ENCODE results near the gene POTEJ.
"Not testable (repeated sequence)": the region's sequence is repeated elsewhere in the genome, so short reads cannot be mapped to it uniquely, and the experiment has no call there.

Gene POTEJ

DNA sequence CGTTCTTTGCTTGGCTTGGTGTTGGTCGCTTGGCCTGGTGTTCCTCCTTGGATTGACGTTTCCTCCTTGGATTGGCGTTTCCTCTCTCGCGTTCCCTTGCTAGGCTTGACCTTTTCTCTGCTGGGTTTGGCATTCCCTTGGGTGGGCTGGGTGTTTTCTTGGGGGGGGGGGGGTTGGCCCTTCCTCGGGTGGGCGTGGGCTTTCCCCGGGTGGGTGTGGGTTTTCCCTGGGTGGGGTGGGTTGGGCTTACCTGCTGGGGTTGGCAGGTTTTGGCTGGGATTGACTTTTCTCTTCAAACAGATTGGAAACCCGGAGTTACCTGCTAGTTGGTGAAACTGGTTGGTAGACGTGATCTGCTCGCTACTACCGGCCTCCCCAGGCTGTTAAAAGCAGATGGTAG is at the start of gene POTEJ:
Gene POTEJ (plus strand): TSS at position 301 of the 400 bp plus-strand sequence. CDS start 93 bp downstream, at position 394.
- DNase-seq (ENCODE audit: low spot score), result not testable (repeated sequence)

DNA sequence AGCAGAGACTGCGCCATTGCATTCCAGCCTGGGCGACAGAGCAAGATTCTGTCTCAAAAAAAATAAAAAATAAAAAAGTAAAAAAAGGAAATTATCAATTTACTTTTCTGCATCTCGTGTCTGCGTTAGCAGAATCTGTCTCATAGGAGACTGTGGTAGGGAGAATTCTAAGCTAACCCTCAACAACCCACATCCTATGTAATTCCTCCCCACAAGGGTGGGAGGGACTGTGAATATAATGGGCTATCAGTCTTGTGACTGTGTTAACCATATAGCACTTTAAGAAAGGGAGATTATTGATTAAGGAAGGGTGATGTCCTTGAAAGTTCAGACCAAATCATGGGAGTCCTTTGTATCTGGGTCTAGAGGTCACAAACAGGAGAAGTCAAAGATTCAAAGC is 45.1 kb upstream of the POTEJ start:
- DNase-seq (ENCODE audit: low spot score), result not testable (repeated sequence)

DNA sequence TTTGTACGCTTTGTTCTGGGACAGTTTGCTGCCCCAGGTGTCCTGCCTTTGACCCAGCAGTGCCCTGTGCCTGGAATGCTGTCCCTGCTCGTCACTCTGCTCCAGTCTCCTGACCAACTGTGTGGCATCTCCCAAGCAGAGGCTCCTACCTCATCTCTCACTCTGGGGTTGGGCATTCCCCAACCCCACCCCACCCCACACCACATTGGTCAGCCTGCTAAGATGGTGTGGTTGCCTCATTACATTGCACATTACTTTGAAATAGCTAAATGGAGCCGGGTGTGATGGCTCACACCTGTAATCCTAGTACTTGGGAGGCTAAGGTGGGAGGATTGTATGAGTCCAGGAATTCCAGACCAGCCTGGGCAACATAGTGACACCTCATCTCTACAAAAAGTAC is 39.3 kb upstream of the POTEJ start:
- not testable (repeated sequence) for DNase-seq (ENCODE audit: low spot score)

DNA sequence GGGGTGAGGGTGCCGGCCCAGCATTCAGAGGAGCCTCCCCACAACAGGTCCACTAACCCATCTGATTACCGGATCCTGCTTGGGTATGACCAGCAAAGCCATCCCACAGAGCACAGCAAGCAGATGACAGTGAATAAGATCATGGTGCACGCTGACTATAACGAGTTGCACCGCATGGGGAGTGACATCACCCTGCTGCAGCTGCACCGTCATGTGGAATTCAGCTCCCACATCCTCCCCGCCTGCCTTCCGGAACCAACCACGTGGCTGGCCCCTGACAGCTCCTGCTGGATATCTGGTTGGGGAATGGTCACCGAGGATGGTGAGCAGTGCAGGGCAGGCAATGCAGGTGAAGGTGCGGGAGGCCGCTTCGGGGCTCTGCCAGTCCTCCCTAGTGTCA is 37.0 kb upstream of the POTEJ start:
- DNase-seq (ENCODE audit: low spot score), result not testable (repeated sequence)

DNA sequence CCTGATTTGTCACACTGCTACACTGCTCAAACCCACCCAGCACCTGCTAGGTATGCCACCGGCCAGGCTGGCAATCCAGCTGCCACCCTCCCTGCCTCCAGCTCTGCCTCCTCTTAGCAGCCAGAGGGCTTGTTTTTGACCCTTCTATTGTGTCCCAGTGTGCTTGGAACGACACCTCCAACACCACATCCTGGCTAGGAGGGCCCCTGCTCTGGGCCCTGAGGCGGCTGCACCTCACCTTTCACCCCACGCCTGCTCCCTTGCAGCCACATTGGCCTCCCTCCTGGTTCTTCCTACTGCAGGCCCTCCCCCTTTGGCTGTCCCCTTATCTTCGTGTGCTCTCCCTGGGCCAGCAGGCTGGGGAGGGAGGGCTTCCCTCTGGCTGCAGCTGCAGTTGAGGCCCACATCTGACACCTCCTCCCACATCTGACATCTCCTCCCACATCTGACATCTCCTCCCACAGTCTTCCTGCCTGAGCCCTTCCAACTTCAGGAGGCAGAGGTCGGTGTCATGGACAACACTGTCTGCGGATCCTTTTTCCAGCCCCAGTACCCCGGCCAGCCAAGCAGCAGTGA is 34.9 kb upstream of the POTEJ start:
- DNase-seq (ENCODE audit: low spot score), result not testable (repeated sequence)

DNA sequence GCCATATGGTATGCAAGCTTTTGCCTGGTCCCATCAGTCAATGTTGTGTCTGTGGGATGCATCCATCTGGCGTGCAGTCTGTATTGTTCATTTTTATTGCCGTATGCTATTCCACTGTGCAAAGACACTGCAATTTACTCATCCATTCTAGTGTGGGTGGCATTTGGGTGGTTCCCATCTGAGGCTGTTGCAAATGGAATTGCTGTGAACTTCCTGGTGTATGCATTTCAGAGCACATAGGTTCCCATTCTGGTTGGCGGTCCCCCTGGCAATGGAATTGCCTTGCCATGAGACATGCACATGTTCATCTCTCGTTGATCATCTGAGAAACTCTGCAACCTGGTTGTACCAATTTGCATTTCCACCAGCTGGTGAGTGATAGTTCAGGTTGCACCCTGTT is 33.7 kb upstream of the POTEJ start:
- not testable (repeated sequence) for DNase-seq (ENCODE audit: low spot score)

DNA sequence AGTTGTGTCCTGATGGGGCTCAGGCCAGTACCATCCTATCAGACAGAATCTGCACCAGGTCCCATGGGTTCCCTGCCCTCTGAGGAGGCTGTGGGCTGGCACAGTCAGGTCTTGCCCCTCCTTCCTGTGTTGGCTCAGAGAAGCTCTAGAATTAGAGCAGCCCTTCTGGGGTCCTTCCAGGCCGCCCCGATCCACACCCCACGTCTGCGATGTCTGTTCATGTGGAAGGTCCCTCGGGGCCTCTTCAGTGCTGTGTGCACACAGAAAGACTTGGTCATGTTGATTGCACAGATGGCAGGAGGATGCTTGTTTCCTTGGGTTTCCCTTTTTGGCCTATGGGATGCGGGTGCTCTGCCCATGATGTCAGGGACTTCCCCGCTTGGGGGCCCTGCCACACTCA is 32.1 kb upstream of the POTEJ start:
- not testable (repeated sequence) for DNase-seq (ENCODE audit: low spot score)

DNA sequence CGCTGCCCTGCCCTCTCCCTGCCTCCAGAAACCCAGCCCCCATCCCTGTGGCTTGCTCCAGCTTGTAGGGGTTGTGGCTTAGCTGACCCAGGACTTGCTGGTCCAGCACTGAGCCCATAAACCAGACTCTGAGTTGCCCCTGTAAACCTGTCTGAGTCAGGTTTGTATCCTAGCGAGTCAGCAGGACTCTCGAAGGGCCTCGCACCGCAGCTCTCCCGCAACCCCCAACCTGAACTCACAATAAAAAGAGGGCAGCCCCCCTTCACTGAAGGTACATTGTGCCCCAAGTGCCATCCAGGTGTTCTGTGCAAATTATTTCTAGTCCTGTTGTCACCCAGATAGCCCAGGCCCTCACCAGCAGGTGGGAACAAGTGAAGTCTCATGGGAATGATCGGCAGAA is 29.7 kb upstream of the POTEJ start:
- DNase-seq (ENCODE audit: low spot score), result not testable (repeated sequence)

DNA sequence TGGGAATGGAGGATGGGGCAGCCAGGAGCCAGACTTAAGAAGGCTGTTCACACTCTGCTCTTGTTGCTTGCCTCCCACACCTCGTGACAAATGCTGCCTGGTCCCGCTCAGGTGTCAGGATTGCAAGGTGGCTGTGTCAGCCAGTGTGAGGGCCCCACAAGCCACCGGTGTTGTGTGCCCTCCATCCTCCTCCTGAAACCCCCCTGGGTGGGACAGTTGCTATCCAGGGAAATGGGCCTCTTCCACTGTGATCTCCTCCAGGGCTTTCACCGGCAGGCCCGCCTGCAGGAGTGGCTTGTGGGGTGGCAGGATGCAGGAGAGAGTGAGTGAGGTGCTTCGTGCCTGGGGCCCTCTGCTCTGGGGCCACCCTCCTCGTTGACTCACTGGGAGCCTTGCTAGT is 28.3 kb upstream of the POTEJ start:
- not testable (repeated sequence) for DNase-seq (ENCODE audit: low spot score)

DNA sequence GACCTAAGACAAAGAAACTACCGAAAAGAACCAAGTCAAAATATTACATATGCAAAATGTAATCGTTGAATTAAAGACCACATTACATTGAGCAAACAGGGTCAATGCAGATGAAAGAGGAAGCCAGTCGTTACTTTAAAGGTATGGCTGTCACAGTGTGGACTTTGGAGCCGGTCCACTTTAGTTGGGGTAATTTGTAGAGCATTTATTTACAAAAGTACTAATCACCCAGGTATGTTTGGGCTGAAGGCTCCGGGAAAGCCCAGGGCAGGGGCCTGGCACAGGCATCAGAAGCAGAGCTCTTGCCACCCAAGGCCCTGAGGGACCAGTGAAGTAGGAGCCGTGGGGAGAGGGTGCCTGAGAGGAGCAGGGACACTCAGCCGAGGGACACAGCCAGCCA is 27.7 kb upstream of the POTEJ start:
- not testable (repeated sequence) for DNase-seq (ENCODE audit: low spot score)

DNA sequence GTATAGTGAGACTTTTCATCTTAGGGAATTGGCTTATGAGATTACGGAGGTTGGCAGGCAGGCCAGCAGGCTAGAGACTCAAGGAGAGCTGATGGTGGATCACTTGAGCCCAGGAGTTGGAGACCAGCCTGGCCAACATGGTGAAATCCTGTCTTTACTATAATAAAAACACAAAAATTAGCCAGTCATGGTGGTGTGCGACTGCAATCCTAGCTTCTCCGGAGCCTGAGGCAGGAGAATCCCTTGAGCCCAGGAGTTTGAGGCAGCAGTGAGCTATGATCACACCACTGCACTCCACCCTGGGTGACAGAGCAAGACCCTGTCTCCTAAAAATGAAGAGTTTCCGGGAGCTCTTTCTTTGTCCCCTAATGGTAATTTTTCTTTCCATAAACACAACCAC is 26.5 kb upstream of the POTEJ start:
- not testable (repeated sequence) for DNase-seq (ENCODE audit: low spot score)

DNA sequence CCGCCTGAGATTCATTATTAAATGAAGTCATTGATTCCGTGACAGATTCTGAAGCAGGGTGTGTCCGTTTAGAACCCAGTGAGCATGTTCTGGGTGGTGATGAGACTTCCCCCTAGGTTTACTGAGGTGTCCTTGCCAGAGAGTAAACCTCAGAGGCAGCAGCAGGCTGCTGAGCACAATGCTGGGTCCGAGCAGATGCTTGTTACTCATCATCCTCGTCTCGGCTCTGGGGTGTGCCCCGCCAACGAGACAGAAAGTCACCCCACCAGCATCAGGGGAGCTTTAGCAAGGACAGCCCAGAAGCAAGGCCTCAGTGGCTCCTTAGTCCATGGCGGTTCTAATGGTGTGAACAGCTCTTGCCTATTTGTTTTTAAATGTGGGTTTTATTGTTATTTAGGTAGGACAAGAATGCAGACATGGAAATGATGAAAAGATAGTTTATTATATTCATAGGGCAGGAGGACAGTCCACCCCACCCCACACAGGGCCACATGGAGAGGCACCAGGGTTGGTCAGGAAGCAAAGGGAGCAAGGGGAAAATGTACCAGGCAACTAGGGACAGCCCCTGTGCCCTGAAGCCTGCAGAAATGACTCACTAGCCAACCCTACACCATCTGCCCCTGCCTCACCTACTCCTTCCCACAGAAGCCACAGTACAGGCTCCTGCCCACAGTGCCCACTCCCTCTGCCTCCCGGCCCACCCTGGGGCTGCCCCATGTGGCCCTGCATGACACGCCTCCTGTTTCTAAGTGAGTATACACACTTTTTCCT is 22.4 kb upstream of the POTEJ start:
- not testable (repeated sequence) for DNase-seq (ENCODE audit: low spot score)

DNA sequence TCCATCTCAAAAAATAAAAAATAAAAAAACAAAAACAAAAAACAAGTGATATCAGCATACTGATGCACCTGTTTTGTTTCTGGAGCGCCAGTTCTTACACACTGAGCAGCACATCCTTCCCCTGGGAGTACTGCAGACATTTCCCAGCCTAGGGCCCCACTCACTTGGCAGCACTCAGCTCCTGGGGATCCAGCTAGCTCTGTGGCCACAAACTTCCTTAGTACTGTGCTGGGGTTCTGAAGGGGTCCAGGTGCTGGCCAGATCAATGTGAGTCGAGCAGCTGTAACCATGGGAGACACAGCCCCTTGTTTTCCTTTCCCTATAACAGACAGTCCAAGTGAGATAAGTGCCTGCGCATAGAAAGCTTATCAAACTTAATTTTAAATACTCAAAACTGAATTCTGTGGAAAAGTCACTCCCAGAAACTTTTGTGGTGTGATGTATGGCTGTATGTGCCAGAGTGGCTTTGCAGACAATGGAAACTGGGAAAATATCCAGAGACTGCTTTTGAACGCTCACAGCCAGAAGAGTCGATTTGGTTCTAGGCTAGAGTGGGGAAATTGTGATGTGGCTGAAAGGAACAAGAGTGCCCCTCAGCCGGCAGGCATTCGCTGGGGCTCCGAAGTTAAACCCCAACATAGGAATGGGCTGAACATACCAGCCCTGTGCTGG is 20.9 kb upstream of the POTEJ start:
- not testable (repeated sequence) for DNase-seq (ENCODE audit: low spot score)

DNA sequence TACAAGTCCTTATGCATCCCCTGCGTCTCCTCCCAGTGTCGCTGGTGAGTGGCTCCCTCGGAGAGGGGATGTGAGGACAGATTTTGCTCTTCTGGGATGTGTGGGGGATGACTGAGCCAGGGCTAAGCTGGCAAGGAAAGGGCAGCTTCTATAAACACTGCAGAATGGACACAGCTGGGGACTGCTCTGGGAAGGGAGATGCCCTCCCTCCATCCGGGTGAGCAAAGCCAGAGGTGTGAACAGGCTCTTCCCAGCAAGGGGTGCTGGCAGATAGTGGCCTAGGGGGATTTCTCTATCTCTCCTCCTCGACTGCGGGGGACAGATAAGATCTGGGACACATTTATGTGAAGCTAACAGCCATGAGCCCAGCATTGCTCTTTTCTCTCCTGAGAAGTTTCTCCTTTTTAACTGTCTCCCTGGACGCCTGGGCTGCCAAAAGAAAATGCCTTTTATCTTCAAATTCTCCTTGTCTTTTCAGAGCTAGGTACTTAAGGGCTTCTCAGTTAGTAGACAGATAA is 20.3 kb upstream of the POTEJ start:
- DNase-seq (ENCODE audit: low spot score), result not testable (repeated sequence)

DNA sequence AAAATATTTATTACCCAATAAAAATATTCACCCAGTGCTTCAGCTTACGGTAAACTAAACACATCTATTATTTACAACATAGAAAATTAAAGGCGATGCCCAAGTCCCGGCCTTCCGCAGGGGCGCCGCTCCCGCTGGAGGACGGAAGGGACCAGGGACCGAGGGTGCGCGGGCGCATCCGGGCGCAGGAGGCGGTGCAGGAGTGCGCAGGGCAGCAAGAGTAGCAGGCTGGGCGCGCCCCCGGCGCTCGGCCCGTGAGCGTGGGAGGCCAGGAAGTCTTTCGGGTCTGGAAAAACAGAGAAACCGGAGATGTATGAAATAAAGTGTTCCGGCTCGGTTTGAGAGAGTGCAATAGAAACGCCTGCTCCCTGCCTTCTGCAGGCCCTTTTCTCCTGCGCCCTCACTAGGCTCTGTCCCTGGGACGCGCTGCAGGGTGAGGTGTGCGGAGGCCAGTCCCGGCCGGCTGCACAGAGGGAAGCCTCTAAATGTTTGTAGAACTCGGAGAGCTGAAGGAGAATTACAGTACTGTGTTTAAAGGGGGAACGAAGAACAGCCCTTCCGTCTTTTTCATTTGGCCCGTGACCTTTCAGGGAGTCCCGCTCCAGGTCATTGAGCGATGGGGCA is 18.3 kb upstream of the POTEJ start:
- DNase-seq (ENCODE audit: low spot score), result not testable (repeated sequence)

DNA sequence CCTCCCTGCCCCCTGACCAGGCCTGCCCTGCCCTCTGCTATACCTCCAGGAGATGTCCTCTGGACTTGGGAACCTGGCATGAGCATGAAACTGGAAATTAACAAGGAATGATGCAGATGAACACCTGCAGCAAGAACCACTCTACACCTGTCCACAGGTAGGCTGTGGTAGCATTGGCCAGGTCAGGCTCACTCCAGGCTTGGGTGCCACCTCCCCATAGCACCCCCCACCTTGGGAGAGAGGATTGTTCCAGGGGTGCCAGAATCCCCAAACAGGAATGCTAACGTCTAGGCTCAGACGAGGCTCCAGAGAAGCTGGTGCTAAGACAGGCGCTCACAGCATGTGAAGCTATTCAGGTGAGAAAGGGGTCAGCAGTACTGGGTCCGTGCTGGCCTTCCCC is 17.2 kb upstream of the POTEJ start:
- not testable (repeated sequence) for DNase-seq (ENCODE audit: low spot score)

DNA sequence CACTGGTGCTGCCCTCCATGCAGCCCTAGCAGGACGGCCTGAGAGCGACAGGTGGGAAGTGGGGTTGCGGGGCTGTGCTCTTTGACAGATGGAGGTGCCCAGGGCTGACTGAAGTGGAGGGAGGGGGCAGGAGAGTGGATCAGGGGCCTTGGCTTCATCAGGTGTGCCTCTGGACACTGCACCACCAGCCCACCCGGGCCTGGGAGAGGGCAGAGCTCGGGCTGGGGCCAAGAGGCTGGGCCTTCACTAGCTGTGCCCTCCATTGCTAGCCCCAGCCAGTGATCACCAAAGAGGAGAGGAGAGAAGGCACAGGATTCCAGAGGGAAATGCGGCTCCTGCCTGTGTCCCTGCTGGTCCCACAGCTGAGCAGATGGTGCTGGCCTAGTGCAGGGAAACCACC is 14.5 kb upstream of the POTEJ start:
- DNase-seq (ENCODE audit: low spot score), result not testable (repeated sequence)

DNA sequence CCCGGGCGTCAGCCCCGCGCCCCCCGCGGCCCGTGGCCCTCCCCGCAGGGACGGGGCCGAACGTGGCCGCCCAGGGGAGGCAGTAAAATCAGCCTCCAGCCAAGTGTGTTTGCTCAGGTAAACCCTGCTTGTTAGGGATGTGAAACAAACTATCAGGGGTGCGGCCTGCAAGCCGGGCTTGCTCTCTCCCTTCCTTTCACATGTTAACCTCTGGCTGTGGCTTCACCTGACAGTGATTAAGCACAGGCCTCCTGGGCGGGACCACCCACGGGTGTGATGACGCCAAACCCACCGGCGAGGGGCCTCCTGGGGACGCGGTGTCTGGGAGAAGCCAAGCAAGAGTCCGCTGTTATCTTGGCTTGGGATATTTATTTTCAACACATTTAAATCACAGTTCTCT is 13.2 kb upstream of the POTEJ start:
- DNase-seq (ENCODE audit: low spot score), result not testable (repeated sequence)

DNA sequence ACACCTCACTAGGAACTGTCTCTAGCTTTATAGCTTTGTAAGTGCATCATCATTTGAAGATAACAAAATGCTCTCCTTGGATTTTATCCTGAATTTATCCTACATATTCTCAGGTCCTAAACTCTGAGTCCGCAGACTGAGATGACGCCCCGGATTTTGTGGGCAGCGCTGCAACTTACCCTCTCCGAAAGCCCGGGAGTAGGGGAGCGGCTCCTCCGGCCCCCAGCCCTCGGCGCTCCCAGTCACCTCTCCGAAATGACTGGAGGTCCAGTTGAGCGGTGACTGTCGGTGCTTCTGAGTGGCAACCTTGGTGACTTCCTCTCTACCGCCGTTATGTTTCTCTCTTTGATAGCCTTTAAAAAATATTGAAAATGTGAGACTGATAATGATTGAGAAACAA is 12.8 kb upstream of the POTEJ start:
- not testable (repeated sequence) for DNase-seq (ENCODE audit: low spot score)

DNA sequence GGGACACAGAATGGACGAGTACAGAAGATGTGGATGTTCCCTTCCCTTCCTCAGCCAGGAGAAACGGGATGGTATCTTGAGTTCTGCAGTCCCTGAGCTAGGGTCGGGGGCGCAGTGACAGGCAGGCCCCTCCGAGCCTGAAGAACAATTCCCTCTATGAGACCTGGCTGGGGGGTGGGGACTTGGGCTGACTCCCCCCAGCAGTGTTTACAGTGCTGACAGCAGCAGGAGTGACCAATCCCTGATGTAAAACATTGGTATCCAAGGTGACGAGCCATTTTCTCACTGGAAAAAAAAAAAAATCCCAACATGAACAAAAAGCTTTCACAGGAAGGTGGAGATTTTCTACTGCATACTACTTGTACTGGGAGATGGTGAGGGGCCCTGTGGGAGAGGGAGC is 11.8 kb upstream of the POTEJ start, which contains the start of gene CFC1:
Gene CFC1 (minus strand): TSS at position 183 of the 400 bp plus-strand sequence. CDS start 288 bp downstream, outside the sequence.
- DNase-seq (ENCODE audit: low spot score), result not testable (repeated sequence)

DNA sequence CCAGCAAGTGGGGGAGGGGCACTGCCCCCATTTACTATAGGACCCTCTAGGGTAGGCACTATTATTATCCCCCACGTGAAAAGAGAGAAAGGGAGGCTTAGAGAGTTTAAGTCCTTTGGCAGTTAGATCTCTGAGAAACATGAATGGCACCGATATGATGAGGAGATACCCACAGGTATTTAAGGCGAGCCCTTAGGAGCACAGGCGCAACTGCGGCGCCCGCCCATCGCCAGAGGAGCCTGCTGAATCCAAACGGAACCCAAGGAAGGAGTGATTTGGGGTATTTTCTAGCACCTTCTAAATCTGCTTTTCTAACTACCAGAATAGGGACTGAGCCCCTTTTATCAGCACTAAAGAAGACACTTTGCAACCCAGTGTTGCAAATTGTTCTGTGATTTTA is 11.3 kb upstream of the POTEJ start:
- DNase-seq (ENCODE audit: low spot score), result not testable (repeated sequence)

DNA sequence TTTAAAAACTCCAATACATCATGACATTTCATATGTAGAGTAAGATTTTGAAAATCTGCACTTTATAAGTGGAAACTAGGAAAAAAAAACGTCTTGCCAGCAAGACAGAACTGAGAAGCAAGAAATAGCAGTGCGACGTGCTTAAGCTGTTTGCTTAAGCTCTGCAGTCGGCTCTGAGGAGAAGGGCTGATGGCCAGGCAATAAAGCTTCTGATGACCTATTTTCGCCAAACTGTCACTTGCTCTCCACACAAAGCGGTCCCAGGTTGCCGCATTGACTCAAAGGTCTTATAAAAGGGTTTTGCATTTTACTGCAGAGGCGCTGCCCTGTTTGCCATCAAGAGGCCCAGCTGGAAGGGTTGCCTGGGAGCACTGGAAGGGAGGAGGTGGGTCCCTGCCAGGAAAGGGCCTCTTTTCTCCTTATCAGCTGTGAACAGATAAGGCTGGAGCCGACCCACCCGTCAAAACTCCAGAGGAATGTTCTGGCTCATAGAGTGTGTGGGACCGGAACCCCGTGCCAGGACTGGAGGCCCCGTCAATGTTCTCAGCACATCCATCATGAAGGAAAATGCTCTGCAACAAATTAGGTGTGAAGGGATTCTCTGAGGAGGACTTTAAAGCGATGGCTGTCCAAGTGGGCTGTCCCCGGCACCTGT is 9.5 kb upstream of the POTEJ start:
- not testable (repeated sequence) for DNase-seq (ENCODE audit: low spot score)

Data from HuH-7 (cell line).